ENCODE data around the gene ZWILCH. TPM values are rescaled to one million over a fixed set of nuclear protein-coding genes. Genes with fewer than 3 reads are reported as not detected.
A peak's percentile ranks its signal among the peaks of the same experiment; 100 is the strongest.

The ZWILCH gene
- total RNA-seq, 1 experiment from 2014 or later: 57.3 TPM

DNA sequence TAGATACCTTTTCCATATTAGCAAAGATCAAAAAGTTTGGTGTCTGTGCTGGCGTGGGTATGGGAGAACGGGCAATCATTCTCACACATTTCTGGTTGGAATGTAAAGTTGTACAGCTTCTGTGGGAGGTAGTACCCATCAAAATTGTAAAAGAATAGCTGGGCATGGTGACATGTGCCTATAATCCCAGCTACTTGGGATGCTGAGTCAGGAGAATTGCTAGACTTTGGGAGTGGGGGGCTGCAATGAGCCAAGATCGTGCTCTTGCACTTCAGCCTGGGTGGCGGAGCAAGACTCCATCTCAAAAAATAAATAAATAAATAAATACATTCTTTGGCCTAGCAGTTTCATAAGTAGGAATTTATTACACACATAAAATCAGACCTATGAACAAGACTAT is 37.8 kb downstream of the ZWILCH start:
- no peak for DNase-seq (ENCODE audit: low read depth)

DNA sequence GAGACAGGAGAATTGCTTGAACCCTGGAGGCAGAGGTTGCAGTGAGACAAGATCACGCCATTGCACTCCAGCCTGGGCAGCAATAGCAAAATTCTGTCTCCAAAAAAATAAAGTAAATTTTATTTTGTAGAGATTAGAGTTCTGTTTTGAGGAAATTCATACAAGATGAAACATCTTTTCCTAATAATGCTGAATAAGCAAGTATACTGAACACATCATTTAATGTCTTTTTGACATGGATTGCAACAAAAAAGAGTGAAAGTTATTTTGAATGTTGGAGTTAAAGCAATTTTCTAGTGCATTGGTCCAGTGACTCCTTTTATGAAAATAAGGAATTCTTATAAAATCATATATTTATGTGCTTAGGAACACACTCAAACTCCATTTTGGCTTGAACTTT is 40.1 kb downstream of the ZWILCH start:
- no peak for DNase-seq (ENCODE audit: low read depth)

DNA sequence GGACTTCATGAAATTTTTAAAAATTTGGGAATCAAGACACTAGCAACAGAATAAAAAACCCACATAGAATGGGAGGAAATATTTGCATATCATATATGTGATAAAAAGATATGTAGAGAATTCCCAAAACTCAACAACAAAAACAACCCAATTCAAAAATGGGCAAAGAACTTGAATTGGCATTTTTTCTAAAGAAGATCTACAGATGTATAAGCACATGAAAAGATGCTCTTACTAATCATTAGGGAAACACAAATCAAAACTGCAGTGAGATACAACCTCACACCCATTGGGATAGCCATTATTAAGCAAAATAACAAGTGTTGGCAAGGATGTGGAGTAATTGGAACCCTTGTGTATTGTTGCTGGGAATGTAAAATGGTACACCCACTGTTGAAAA is 50.6 kb downstream of the ZWILCH start:
- DNase-seq (ENCODE audit: low read depth): no peak

DNA sequence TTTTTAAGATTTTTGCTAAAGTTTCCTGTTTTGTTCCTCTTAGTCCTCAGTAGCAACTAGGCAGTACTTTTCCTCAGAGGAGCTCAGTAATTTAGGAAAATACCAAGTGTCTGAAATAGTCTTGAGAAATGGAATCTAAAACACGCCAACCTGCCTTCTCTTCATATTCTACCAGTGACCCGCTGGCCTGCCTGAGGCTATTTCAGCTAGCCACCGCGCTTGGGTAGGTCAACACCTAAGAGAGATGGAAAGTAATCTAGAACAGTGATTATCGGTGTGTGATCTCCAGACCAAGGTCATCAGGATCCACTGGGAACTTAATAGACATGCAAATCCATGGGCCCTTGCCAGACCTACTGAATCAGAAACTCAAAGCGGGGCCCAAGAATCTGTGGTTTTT is 53.1 kb downstream of the ZWILCH start:
- DNase-seq (ENCODE audit: low read depth): no peak

DNA sequence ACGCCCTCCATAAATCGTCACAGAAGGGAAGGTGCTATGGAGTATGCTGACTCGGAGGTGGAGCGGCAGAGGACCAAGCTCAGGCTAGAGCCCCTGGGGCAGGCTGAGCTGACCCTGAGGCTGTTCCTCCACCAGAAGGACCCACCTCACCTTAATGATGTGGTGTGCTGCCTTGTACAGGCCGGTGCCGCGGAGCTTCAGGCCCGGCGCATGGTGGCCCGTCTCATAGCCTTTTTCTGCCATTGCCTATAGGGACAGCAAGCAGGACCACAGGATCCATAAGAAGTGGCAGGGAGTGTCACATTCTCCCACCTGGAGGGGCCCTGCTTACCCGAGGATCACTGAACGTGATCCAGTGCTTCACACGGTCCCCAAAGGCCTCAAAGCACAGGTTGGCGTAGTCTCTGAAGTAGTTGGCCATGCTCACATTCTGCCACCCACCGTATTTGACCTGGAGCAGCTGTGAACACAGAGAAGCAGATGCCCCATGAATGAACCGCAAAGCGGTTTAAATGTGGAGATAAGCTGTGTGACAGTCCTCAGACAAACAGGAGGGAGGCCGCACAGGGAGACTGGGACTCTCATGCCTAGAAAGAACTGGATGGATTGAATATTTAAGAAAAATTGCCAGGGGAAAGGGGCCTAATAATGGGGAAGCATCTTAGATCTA is 55.9 kb downstream of the ZWILCH start:
- no peak for DNase-seq (ENCODE audit: low read depth)

DNA sequence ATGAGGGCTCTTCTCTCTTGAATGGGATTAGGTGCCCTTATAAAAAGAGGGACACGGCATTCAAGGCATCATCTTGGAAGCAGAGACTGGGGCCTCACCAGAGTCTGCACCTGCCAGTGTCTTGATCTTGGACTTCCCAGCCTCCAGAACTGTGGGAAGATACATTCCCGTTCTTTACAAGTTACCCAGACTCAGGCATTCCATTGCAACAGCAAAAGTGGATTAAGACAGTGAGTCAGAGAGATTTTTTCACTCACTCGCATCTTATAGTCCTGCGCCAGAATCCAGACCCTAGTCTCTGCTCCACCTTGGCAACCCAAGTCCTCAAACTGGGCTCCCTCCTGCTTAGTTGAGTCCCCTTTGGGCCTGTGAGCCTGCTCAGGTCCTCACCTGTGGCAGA is 58.0 kb downstream of the ZWILCH start:
- DNase-seq (ENCODE audit: low read depth): no peak

DNA sequence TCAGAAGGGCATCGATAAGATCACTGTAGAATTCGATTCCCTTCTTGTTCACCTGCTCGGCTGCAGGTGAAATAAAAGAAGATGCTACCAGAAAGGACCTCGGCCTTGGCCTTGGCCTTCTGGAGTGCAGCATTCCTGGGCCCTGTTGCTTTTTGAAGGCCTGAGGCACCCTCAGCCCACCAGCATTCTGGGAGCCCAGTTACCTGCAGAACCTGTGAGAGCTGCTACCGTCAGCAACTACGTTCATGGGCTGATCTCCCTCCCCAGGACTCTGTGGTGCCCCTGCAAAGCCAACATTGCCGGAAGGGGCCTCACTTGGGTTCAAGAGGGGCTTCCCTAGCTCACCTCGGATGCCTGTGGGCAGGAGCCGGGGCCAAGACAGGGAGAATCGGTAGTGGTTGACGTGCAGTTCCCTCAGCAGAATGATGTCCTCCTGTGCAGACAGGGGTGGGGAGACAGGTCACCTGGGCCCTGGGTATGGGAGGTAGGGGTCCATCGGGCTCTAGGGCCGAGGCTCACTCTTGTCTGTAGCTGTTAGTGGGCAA is 58.5 kb downstream of the ZWILCH start:
- no peak for DNase-seq (ENCODE audit: low read depth)

DNA sequence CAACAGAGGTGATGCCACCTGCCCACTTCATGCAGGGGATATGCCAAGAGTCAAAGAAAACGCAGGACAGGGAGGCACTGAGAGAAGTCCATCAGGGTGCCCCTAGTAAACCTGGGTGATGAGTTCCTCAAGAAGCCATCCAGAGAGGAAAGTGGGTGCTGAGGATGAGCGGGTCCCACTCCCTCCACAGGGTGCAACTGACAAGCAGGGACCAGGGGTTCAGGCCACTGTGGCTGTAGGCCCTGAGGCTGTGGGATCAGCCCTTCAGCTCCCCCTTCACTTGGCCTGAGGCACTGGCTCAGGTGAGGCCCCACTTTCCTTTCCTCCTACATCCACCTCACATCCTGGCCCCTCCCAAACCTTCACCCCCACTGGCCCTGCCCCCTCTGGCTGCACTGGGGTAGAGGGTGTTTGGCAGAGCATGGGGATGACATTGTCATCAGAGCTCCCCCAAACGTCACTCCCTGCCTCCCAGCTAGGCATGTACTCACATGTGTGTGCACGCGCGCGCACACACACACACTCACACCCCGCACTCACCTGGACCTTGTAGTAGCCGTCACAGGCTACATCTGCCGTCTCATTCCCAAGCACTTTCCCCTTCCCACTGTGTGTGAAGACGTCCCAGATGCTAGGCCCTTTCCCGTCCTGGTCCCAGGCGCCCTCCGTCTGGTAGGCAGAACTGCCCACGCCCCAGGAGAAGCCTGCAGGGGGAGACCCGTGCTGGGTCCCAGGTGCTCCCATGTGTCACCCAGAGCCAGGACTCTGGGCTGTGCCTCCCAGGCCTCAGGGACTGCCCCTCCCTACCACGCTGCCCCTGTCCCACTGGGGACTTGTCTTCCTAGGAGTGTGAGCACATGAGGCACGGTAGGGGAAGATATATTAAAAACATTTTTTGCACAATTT is 59.3 kb downstream of the ZWILCH start:
- no peak for DNase-seq (ENCODE audit: low read depth)

DNA sequence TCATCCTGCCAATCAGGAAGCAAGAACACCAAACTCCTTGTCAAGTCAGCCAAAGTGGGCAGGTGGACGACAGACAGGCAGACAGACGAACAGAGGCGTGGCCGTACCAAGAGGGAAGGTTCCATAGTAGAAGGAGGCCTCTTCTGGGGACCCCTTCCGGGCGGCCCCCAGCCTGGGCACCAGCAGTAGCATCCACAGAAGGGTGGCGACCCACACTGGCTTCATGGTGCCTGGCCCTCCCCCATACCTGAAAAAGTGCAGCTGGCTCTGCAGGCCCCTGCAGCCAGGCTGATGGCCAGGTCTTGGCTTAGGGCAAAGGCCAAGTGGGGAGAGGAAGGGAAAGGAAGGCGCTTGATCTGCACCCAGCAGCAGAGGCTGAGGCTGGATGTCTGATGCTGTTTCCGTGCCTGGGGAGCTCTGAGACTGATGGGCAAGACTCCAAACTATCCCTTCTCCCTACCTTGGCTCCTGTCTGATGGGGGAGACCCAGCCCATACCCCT is 60.1 kb downstream of the ZWILCH start:
- no peak for DNase-seq (ENCODE audit: low read depth)

DNA sequence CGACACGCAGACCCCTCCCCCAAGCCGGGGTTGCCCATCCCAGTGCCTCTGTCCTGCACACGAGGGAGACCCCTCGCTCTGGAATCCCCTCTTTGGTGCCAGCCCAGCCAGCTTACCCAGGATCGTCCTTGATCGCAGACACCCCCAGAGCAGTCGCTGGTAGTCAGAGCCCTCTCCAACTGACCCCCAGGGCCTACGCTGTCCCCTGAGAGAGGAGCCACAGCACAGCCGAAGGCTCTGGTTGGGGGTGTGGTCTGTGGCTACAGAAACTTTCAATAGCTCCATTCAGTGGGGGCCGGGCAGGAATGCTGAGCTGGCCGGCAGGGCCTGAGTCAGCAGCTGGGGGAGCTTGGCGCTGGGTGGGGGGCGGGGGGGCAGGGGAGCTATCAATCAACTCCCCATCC is 60.6 kb downstream of the ZWILCH start, which contains the start of gene LCTL:
Gene LCTL, minus strand, starts transcription at position 258 of the 404 bp plus-strand sequence. CDS start 633 bp downstream, outside the sequence.
- DNase-seq (ENCODE audit: low read depth): peak; percentile 83

DNA sequence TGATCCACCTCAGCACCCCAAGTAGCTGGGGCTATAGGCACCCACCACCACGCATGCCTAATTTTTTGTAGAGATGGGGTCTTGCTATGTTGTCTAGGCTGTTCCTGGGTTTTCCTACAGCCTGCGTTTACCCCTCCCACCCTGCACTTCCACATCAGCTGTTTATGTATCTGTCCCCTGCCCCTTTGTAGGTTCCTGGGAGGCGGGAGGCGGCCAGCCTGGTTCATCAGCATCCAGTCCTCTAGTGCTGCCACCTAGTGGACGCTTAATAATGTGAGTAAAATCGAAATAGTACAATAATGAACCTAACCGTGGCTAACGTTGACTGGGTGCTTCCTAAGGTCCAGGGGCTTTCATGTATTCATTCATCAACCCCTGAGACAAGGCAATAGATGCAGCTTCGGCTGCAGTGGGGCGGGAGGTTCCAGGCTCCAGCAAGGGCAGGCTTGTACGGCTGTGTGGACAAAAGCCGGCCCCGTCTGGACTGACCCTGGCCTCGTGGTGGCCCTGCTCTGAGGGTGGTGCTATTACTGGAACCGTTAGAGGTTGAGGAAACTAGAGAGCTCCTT is 61.9 kb downstream of the ZWILCH start:
- DNase-seq (ENCODE audit: low read depth): peak; percentile 62

DNA sequence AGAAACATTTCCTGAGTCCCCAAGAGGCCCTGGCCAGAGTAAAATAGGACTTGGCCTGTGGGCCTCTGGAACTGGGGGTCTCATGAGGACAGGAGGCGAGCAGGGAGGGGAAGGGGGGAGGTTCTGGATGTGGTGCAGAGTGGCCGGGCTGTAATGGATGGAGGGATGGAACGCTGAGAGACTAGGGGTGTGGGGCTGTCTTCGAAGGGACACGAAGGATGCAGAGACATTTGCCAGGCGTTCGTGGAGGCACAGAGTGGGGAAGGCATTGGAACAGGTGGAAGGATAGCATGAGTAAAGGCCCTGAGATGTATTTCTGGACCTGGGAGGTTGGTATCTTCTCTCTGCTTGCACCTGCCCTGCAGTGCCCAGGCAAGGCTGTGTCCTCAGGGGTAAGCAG is 62.8 kb downstream of the ZWILCH start:
- no peak for DNase-seq (ENCODE audit: low read depth)

DNA sequence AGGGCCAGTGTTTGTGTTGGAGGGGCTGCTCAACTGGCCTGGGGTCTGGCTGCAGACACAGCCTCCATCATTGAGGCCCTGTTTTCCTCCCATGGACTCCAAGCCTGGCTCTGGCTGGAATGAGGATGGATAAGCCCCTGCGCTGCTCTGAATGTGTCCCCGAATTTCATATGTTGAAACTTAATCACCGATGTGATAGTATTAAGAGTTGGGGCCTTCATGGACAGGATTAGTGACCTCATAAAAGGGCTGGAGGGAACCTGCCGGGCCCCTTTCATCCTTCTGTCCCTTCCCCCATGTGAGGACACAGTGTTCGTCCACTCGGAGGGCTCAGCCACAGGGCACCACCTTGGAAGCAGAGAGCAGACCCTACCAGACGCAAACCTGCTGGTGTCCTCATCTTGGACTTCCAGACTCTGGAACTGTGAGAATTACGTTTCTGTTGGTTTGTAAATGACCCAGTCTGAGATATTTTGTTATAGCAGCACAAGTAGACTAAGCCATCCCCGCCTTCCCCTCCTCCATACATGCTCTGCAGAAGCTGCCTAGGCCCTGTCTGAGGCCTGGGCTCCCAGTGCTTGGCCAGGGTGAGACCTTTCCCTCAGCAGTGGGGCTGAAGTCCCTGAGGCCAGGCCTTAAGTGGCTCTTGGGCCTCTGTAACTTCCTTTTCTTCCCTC is 64.5 kb downstream of the ZWILCH start:
- DNase-seq (ENCODE audit: low read depth): no peak

DNA sequence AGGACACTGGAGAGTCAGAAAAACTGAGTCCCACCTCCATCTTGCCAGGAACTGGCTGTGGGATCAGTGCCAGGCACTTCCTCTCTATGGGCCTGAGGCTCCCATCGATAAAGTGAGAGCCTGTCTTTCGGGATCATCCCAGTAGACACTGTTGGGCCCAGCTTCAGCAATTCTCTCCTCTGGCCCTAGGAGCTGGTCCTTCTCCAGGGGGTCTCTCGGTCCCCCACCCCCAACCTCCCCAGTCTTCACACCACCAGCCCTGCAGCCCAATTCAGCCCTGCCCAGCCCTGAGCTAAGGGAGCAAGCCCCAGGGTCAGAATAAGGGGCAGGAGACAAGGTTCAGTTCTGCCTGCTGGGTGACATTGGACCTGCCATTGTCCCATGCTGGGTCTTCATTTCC is 65.2 kb downstream of the ZWILCH start:
- no peak for DNase-seq (ENCODE audit: low read depth)

DNA sequence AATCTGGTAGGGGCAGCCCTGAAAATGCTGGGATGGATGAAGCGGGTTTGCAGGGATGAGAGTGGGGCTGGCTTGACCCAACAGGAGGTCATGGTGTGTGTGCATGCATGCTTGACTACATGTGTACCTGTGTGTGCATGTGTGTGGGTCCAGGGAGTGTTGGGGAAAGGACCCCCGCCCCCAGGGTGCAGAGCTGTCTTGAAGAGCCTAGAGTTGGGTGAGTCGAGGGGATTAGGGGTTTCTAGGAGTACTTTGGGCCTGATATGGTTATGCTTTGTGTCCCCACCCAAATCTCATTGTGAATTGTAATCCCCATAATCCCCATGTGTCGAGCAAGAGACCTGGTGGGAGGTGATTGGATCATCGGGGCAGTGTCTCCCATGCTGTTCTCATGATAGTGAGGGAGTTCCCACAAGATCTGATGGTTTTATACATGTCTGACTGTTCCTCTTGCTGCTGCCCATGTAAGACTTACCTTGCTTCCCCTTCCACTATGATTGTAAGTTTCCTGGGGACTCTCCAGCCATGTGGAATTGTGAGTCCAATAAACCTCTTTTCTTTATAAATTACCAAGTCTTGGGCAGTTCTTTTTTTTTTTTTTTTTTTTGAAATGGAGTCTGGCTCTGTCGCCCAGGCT is 65.8 kb downstream of the ZWILCH start:
- no peak for DNase-seq (ENCODE audit: low read depth)

DNA sequence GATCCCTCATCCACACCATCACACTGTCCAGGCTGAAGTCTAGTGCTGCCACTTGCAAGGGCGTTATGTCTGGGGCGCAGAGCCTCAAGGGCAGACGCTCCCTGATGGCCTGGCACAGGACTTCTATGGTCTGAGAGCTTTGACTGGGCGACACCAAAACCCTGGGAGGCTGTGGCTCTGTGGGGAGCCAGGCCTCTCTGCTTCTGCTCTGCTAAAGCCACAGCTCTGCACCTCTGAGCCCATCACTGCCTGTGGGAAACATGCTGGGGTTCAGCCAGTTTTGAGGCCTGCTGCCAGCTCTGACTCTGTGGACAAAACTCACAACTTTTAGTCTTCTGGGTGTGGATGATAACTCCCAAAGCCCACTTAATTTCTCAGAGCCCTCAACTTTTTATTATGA is 67.0 kb downstream of the ZWILCH start:
- no peak for DNase-seq (ENCODE audit: low read depth)

DNA sequence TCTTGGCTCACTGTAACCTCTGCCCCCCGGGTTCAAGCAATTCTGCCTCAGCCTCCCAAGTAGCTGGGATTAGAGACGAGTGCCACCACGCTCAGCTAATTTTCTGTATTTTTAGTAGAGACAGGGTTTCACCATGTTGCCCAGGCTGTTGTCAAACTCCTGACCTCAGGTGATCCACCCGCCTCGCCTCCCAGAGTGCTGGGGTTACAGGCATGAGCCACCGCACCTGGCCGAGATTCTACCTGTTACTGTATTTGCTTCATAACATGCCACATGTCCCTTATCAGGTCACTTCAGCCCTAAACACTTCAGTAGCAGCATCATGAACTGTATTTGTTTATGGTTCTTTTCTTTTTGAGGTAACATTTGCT is 68.2 kb downstream of the ZWILCH start:
- no peak for DNase-seq (ENCODE audit: low read depth)

DNA sequence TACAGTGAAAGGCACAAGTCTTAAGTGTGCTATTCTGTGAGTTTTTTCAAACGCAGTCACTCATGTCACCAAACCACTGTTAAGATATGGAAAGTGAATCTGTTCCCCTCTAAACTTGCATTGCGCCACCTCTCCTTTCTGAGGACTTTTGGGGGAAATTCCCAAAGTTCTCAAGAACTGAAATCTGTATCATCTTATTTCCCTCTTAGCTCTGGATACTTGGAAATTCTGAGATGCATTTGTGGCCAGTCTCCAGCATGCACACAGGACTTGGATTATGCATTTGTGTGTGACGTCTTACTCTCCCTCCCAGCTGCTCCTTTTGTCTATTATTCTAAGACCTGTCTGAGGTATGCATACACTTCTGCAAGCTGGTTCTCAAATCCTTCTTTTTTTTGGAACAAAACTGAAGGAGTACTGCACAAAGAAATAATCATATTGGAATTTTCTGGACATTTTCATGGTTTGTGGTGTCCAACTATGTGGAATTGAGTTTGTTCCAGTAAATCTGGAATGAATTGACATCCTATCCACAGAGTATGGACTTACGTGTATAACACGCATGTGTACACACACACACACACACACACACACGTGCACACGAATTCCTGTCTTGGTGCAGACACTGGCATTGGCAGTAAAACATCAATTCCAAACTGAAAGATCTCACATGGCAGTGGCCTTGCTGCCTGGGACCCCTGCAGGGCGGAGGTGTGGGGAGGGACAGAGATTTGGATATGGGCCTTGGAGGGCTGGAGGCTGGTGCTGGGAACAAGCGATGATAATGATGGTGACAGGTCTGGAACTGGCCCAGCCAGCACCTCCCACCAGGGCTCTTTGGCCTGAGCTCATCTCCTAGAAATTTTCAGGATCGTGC is 68.8 kb downstream of the ZWILCH start:
- no peak for DNase-seq (ENCODE audit: low read depth)

DNA sequence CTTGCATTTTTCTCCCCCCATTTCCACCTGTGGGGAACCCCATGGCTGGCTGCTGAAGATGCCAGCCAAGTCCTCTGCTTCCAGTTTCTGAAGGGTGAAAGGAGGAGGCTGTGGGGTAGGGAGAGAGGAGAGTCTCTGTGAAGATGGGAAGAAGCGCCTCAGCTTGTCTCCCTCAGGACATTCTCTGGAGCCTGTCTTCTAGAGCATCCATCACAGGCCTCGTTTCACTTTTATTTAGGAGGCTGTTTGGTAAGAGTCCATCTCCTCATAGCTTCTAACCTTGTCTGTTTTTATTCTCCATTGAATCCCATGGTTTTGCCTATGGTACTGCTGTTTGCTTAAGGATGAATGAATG is 69.4 kb downstream of the ZWILCH start:
- DNase-seq (ENCODE audit: low read depth): no peak

DNA sequence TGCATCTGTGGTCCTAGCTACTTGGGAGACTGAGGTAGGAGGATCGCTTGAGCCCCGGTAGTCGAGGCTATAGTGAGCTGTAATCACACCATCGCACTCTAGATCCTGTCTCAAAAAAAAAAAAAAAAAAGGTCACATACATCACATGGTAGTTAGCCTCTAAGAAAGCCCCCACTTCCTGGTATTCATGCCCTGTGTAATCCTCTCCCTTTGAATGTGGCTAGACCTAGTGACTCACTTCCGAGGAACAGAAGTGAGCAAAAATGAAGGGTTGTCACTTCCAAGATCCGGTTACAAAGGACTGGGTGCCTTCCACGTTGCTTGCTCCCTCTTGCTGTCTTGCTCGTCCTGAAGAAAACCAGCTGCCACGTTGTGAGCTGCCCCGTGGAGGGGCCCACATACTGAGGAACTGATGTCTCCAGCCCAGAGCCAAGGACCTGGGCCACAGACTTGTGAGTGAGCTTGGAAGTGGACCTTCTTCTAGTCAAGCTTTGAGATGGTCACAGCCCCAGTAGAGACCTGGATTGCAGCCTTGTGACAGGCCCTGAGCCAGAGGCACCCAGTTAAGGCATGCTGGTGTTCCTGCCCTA is 73.3 kb downstream of the ZWILCH start:
- DNase-seq (ENCODE audit: low read depth): peak; percentile 89
